HG03354 (cell line): ENCODE data around the gene SNCA.

Experiments
- ATAC-seq: cut with Tn5 transposase; IDR thresholded peaks from one replicate; pipeline ENCODE4 v1.9.1; 2021; ENCODE audit warnings: mild to moderate bottlenecking; ENCODE audit not compliant: unreplicated experiment, poor library complexity, severe bottlenecking

Gene SNCA

GRCh38 chr4:89836897-89837384 lies at the start of gene SNCA:
Gene SNCA (minus strand): TSS chr4:89837161. CDS start chr4:89835667, 1,494 bp downstream.
- peak; percentile 53 for ATAC-seq

GRCh38 chr4:89879215-89879614 lies 42.3 kb upstream of the SNCA start:
- ATAC-seq: no peak

GRCh38 chr4:89878611-89879010 lies 41.6 kb upstream of the SNCA start:
- no peak for ATAC-seq

- no peak for ATAC-seq
Measured at GRCh38 chr4:89876548-89876947, 39.6 kb upstream of the SNCA start.

GRCh38 chr4:89871211-89871610 lies 34.2 kb upstream of the SNCA start:
- no peak for ATAC-seq

- ATAC-seq: no peak
Measured at GRCh38 chr4:89868999-89869589, 32.1 kb upstream of the SNCA start.

GRCh38 chr4:89868276-89868675 lies 31.3 kb upstream of the SNCA start:
- ATAC-seq: no peak

GRCh38 chr4:89863533-89863932 lies 26.6 kb upstream of the SNCA start:
- ATAC-seq: no peak

GRCh38 chr4:89860971-89861370 lies 24.0 kb upstream of the SNCA start:
- ATAC-seq: no peak

- ATAC-seq: no peak
Measured at GRCh38 chr4:89855236-89855635, 18.3 kb upstream of the SNCA start.

- no peak for ATAC-seq
Measured at GRCh38 chr4:89847571-89848325, 10.8 kb upstream of the SNCA start.

GRCh38 chr4:89839558-89839957 lies 2.6 kb upstream of the SNCA start:
- ATAC-seq: no peak

- ATAC-seq: no peak
Measured at GRCh38 chr4:89837993-89838390, 1.0 kb upstream of the SNCA start.

- ATAC-seq: peak; percentile 56
Measured at GRCh38 chr4:89837385-89837992, 528 bp upstream of the SNCA start.

GRCh38 chr4:89836031-89836745 lies 773 bp downstream of the SNCA start:
- ATAC-seq: no peak

GRCh38 chr4:89835413-89835812 lies 1.5 kb downstream of the SNCA start:
- no peak for ATAC-seq

- ATAC-seq: no peak
Measured at GRCh38 chr4:89834486-89835209, 2.3 kb downstream of the SNCA start.

GRCh38 chr4:89829470-89830138 lies 7.4 kb downstream of the SNCA start:
- peak; percentile 95 for ATAC-seq

- no peak for ATAC-seq
Measured at GRCh38 chr4:89823416-89823815, 13.5 kb downstream of the SNCA start.
